Renal cortex interstitium (tissue), 11 donors: Measurements from ENCODE around the gene MGAT5B. TPM values are rescaled to one million over a fixed set of nuclear protein-coding genes. Genes with fewer than 3 reads are reported as not detected.

Experiments
- DNase-seq, 11 donors: peaks; one replicate each; pipeline ENCODE4 v3.0.0-alpha.2; 2013; ENCODE audit warnings: low read depth in 9 of 11, low spot score in 4 of 11; ENCODE audit errors: extremely low read depth in 1 of 11
- polyA plus RNA-seq, 3 donors: library from polyadenylated mRNA; unstranded; fragments of 120-200 nt; gene quantifications; one replicate each; pipeline ENCODE4 v1.2.1, GENCODE V29; 2013; ENCODE audit not compliant: insufficient read length in 3 of 3

MGAT5B gene
- polyA plus RNA-seq, 3 donors = 1.5 to 2.4 (median 1.6) TPM

- DNase-seq = no peak
Measured at GRCh38 chr17:76983075-76983775, 115.0 kb downstream of the MGAT5B start.

- peak in 3 of 11 donors; percentile 37 to 49 (median 42) for DNase-seq
Measured at GRCh38 chr17:76986365-76986764, 118.2 kb downstream of the MGAT5B start.

- no peak for DNase-seq
Measured at GRCh38 chr17:76987486-76988093, 119.4 kb downstream of the MGAT5B start.

GRCh38 chr17:76988796-76989195, 120.6 kb downstream of the MGAT5B start:
- no peak for DNase-seq

GRCh38 chr17:76989519-76989918, 121.3 kb downstream of the MGAT5B start:
- DNase-seq = no peak

- DNase-seq = no peak
Measured at GRCh38 chr17:76992891-76993290, 124.7 kb downstream of the MGAT5B start.

- DNase-seq = no peak
Measured at GRCh38 chr17:76993651-76994050, 125.4 kb downstream of the MGAT5B start.

GRCh38 chr17:76994237-76994637, 126.0 kb downstream of the MGAT5B start:
- peak in 1 of 11 donors; percentile 36 for DNase-seq

GRCh38 chr17:76995387-76996105, 127.3 kb downstream of the MGAT5B start:
- no peak for DNase-seq

GRCh38 chr17:76996741-76997694, 128.8 kb downstream of the MGAT5B start:
- DNase-seq = no peak

GRCh38 chr17:76997981-76998531, 129.9 kb downstream of the MGAT5B start:
- DNase-seq = no peak

- no peak for DNase-seq
Measured at GRCh38 chr17:76998839-76999238, 130.6 kb downstream of the MGAT5B start.

Other genes with a start within 250 kb of the MGAT5B start
- gene ST6GALNAC1, start 224.6 kb upstream of the MGAT5B start, polyA plus RNA-seq = under 1 TPM; 0.09 to 0.57 (median 0.30) TPM
- 100 to 1,000 TPM; 102 to 112 (median 106) TPM for gene MXRA7, start 157.4 kb upstream of the MGAT5B start, polyA plus RNA-seq
- gene JMJD6, start 141.8 kb upstream of the MGAT5B start, polyA plus RNA-seq = 10 to 100 TPM; 20.6 to 24.3 (median 23.2) TPM
- 10 to 100 TPM; 39.1 to 45.1 (median 40.8) TPM for gene METTL23, start 141.6 kb upstream of the MGAT5B start, polyA plus RNA-seq
- gene SRSF2, start 131.1 kb upstream of the MGAT5B start, polyA plus RNA-seq = 100 to 1,000 TPM; 344 to 434 (median 371) TPM
- gene MFSD11, start 130.3 kb upstream of the MGAT5B start, polyA plus RNA-seq = 10 to 100 TPM; 25.4 to 28.6 (median 27.6) TPM